Fibroblast of skin of back (primary cell): Measurements from ENCODE around the gene SBSN. TPM values are rescaled to one million over a fixed set of nuclear protein-coding genes. Genes with fewer than 3 reads are reported as not detected.

ENCODE experiments used
- DNase-seq: peaks from one replicate; pipeline ENCODE4 v3.0.0-alpha.2; 2013
- polyA plus RNA-seq, 2 experiments: library from polyadenylated mRNA; unstranded; fragments of 120-200 nt; gene quantifications; one replicate each; pipeline ENCODE4 v1.2.1, GENCODE V29; 2013; ENCODE audit not compliant: insufficient read length in 2 of 2

SBSN gene
- 0.59 TPM for polyA plus RNA-seq (2013, experiment 1 of 2; ENCODE audit: insufficient read length)
- 0.49 TPM for polyA plus RNA-seq (2013, experiment 2 of 2; ENCODE audit: insufficient read length)

- DNase-seq = peak; percentile 69
Observed at GRCh38 chr19:35528218-35529038, at the start of gene SBSN. SBSN (minus strand) TSS chr19:35528311; CDS start chr19:35528281, 30 bp downstream.

DNA sequence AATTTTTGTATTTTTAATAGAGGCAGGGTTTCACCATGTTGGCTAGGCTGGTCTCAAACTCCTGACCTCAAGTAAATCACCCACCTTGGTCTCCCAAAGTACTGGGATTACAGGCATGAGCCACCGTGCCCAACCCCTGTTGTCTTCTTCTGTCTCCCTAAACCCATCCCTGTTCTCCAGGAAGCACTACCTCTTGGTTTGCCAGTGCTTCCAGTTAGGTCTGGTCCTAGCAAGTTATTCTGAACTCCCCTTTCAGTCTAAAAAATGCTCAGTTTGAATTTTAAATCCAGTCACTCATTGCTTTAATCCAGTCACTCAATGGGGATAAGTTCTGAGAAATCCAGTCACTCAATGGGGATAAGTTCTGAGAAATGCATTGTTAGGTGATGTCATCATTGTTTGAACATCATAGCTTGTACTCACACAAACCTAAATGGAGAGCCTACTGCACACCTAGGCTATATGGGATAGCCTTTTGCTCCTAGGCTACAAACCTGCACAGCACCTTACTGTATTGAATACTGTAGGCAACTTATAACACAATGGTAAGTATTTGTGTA is 43.4 kb upstream of the SBSN start:
- DNase-seq = no peak

GRCh38 chr19:35569281-35569781 is 41.2 kb upstream of the SBSN start:
- no peak for DNase-seq

DNA sequence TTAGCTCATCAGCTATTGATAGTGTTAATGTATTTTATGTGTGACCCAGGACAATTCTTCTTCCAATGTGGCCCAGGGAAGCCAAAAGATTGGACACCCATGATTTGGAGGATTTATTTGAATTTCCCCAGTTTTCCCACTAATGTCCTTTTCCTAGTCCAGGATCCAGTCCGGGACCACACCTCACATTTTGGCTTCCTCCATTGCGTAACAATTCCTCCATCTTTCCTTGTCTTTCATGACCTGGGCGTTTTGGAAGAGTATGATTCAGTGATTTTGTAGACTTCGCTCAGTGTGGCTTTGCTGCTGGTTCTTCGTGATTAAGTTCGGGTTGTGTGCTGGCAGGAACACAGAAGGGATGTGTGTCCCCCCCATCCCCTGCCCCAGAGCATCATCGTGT is 38.6 kb upstream of the SBSN start:
- DNase-seq = no peak

- DNase-seq = no peak
Observed at GRCh38 chr19:35565016-35565856, 37.1 kb upstream of the SBSN start.

DNA sequence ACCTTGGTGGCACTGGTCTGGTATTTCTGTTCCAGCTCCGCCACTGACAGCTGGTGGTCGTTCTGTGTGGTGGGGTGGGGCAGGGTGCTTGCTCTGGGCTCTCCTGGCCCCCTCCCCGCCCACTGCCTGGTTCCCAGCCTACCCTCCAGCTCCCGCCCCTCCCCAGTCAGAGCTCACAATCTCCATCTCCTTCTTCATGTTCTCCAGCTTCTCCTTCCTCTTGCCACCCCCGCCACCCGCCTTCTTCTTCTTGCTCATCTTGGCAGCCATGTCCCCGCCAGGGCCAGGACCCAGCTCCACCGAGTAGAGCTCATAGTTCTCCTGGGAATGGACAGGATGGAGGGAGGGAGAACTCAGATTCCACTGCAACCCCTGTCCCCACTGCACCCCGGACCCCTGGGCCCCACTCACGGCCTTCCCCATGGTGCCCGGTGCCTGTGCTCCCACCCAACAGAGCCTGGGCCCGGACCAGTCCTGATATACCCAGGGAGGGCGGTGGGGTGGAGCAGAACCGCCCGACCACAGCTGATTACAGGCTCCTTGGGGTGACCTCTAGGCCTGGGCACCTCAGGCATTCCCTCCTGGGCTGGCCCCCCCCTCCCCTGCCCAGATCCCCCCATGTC is 35.2 kb upstream of the SBSN start, which contains the start of gene ATP4A:
TSS of gene ATP4A (minus strand) at position 452 of the 623 bp plus-strand sequence. CDS start at position 423, 29 bp downstream.
- DNase-seq = no peak

GRCh38 chr19:35562776-35563175 is 34.7 kb upstream of the SBSN start:
- no peak for DNase-seq

DNA sequence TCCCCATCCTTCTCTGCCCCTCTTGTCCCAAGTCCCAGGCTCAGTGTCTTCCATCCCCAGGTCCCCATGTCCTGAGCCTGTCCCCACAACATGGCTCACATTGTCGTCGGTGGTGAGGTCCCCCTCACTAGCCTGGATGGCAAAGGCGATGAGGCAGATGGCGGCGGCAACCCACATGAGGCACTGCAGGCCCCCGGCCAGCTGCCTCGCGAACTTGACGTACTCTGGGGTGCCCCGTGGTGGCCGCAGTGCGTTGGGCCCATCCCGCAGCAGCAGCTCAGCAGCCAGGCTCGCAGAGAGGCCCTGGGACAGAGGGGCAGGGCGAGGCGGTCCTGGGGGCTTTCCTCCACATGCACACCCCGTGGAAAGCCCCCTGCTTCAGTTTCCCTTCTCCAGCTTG is 34.2 kb upstream of the SBSN start:
- no peak for DNase-seq

DNA sequence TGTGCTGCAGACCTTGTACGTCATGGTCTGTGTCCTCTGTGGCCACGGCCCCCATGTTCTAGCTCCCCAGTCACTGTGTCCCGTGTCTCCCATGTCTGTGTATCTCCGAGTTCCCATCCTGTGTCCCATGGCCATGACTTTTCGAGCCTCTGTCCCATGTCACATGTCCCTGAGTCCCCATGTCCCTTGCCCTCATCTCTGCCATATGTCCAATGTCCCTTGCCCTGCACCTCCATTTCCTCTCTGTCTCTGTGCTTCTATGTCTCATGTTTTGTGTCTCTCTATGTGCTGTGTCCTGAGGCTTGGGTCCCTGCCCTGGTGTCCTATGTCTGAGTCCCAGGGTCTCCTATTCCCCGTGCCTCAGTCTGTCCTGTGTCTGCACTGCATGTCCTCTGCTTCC is 33.3 kb upstream of the SBSN start:
- DNase-seq = no peak

GRCh38 chr19:35560677-35561076 is 32.6 kb upstream of the SBSN start:
- no peak for DNase-seq

DNA sequence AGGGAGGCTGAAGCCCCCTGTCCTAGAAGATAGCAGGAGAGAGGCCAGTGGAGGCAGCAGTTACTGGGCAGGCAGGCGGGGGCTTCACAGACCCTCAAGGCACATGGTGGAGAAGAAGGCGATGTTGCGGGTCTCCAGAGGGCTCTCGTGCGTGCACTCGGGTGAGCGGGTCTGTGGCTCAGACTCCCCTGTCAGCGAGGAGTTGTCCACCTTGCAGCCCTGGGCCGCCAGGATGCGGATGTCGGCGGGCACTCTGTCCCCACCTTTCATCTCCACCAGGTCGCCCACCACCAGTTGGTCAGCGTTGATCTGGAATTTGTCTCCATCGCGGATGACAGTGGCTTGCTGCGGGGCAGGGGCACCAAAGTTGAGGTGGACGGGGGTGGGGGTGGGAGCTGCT is 32.2 kb upstream of the SBSN start:
- no peak for DNase-seq

- DNase-seq = no peak
Observed at GRCh38 chr19:35559781-35560180, 31.7 kb upstream of the SBSN start.

DNA sequence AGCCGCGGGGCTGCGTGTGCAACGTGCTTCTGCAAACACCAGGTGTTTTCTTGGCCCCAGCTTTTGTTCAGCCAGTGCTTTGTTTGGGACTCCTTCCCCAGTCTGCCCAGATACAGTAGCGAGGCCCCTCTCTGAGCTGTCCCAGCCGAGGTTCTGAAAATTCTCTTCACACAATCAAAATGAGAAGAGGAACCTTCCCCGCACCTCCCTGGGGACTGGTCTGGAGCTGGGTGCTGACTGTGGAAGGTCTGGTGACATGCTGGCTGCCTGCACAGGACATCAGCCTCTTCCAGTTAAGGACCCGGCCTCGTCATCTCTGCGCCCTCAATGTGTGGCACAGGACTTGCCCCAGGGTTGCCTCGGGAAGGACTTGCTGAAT is 31.2 kb upstream of the SBSN start:
- no peak for DNase-seq

DNA sequence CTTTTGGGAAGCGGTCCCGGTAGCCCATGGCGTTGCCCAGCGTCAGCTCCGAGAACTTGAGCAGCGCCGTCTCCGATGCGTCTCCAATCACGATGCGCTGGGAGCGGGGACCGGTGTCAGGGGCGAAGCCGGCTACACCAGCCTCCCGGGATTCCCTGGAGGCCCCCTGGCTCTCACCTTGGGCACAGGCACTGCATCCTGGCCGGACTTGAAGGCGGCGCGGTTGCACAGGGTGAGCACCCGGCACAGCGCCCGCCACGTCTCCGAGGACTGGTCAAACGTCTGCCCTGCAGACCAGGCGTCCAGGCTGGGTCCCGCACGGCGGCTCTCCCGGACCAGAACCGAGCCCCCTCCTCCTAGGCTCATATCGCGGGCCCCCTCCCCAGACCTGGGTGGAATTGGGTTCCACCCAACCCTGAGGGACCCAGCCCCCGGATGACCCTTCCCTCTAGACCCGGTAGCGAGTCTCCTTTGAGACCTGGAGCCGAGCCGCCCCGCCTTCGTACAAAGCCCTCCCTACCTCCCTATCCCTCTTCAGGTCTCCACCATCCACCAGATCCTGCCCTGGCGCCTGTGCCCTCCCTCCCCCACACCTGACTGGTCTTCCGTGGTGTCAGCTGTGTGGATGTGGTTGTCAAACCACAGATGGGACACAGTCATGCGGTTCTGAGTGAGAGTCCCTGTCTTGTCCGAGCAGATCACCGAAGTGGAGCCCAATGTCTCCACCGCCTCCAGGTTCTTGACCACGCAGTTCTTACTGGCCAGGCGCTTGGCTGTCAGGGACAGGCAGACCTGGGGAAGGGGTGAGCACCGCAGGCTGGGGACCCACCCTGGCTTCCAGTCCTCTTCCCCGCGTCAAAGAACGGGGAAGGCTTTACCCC is 30.5 kb upstream of the SBSN start:
- DNase-seq = no peak

DNA sequence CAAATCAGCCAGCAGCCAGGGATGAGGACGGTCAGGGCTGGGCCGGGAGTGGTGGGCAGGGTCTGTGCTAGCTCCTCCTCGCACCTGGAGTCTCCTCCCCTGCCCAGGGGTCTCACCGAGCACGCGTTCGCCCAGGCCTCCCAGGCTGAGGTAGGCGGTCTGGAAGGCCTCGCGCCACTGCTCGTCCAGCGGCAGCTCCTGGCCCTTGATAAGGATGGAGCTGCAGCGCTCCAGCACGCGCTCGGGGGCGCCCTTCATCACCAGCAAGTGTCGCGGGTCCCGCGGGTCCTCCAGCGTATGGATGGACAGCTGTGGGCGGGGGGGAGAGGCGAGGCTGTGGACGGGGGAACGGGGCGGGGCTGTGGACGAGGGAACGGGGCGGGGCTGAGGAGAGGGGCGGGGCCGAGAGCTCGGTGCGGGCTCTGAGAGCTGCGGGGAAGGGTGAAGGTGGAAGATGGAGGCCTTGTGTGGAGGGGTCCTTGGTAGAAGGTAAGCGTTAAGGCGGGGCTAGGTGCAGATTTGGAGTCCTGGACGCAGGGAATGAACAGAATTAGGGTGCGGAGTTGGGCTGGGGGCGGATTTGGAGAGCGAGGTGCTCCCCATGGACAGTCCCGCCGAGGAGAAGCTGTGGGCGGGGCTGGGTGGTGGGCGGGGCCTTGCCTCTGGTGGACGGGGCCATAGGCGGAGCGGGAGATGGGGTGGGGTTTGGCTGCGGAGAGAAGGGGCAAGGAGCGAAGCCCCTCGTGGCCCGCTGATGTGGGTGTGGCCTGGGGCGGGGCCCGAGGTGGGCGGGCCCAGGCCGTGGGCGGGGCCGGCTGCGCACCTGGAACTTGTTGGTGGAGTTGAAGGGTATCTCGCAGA is 29.7 kb upstream of the SBSN start:
- DNase-seq = peak; percentile 56

GRCh38 chr19:35556846-35557538 is 28.9 kb upstream of the SBSN start:
- DNase-seq = no peak

GRCh38 chr19:35556025-35556590 is 28.0 kb upstream of the SBSN start:
- DNase-seq = no peak

GRCh38 chr19:35555301-35556005 is 27.3 kb upstream of the SBSN start:
- peak; percentile 38 for DNase-seq

GRCh38 chr19:35554076-35554475 is 26.0 kb upstream of the SBSN start:
- no peak for DNase-seq
